Amygdala (tissue), 56 donors: Measurements from ENCODE around the gene SORBS1.
A peak's percentile ranks its signal among the peaks of the same experiment; 100 is the strongest.
"Not testable (repeated sequence)": the region's sequence is repeated elsewhere in the genome, so short reads cannot be mapped to it uniquely, and the experiment has no call there.

Source experiments
- DNase-seq, 56 donors: peaks; one replicate each; lab custom pipeline; 2025; lab: John Stamatoyannopoulos, UW

Gene SORBS1

DNA sequence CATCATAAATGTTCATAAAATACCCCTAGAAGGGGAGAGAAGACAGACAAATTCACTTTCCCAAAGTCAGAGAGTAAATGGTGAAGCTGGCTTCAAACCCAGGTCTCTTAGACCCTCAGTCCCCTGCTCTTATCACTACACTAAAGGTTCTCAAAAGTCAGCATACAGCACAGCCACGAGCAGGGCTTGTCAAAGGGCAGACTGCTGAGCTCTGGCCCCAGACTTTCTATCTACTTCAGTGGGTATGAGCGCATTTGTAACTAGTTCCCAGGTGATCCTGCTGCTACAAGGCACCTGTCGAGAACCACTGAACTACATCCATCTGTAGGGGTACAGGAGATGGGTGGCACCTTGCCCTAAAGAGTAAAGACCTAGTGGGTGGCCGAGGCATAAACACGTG lies 91.5 kb downstream of the SORBS1 start:
- no peak for DNase-seq

GRCh38 chr10:95469251-95469650 lies 91.9 kb downstream of the SORBS1 start:
- no peak for DNase-seq

DNA sequence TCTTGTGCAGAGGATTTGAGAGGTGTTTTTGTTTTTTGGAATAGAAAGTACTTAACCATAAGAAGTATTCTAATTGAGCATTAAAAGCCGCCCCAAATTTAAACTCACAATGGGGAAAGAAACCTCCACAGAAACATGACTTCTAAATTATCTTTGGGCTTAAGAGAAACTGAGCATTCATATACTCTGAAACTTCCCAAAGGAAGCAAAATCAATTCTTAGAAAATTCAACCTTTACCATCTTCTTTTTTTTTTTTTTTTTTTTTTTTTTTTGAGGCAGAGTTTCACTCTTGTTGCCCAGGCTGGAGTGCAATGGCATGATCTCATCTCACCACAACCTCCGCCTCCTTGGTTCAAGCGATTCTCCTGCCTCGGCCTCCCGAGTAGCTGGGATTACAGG lies 93.5 kb downstream of the SORBS1 start:
- not testable (repeated sequence) for DNase-seq

- no peak for DNase-seq
These were observed 94.0 kb downstream of the SORBS1 start for GRCh38 chr10:95467162-95467599.

DNA sequence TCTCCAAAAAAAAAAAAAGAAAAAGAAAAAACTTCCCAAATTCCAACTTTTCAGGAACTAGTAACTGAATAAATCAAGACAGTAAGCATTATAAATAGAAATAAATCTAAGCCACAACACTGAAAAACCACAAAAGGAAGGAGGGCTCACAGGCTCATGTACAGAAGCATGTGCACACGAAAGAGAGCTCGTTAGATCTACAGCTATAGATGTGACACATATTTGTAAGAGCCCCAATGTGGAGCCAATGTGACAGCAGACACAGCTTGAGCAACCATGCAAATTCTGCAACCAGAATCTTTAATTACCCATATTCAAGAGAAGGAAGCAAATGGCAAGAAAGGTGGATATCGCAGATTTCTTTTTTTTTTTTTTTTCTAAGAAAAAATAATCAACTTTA lies 94.7 kb downstream of the SORBS1 start:
- DNase-seq, result no peak

- no peak for DNase-seq
These were observed 96.9 kb downstream of the SORBS1 start for GRCh38 chr10:95464280-95464679.

- no peak for DNase-seq
These were observed 98.2 kb downstream of the SORBS1 start for GRCh38 chr10:95462740-95463667.

DNA sequence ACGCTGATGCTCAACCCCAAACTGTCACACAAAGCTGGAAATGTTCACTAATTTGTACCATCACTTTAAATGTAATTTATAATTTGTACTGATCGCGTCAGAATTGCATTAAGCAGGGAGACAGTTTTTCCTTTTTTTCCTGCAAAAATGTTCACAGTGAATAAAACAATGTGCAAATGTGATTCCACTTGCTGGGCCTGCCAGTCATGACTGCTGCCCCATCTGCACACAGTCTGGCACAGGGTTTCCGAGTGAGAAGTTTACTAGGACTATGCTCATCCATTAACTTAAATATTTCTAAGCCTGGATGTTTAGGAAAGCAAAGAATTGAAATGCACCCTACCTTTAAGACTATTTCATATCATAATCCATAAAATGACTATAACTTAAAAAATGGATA lies 99.6 kb downstream of the SORBS1 start:
- no peak for DNase-seq

DNA sequence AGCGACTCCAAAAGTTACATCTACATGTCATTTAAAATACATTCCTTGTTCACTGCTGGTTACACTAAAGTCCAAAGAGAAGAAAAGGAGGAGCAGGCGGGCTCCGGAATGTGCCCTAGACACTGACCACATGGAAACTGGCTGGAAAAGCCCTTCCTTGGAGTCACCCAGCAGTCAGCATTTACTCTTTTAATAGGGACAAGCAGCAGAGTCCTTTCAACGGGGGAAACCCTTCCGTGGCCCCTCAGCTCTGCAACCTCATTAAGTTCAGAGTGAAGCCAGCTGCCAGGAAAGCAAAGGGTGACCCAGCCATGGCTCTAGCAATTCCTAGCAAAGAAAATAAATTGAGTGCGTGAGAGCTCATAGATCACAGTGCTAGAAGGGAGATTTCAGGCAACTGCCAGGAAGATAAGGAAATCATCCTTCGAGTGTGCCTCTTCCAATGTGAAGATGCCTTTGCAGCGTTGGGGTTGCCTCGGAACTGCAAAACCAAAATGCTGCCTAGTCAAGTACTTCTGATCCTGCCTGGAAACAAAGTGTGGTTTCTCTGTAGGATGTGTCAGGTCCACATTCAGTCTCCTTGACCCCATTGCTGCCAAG lies 101.6 kb downstream of the SORBS1 start:
- DNase-seq, result no peak

- no peak for DNase-seq
These were observed 102.3 kb downstream of the SORBS1 start for GRCh38 chr10:95458871-95459270.

DNA sequence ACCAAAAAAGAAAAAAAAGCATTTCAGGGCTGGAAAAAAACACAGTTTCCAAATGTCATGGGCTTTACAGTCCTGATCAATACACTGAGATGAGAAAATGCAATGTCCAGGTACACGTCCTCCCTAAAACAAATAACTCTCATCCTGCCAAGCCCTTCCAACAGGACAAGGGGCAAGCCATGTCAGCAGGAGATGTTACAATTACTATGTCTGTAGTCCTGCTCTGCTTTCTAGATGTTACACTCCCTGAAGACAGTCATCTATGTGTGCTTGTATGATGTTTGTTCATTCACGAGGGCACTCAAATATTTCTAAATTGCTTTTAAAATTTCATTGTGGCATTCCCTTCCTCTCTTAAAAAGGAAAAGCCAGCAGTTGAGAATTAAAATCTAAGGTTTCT lies 103.2 kb downstream of the SORBS1 start:
- no peak for DNase-seq

GRCh38 chr10:95457319-95457886 lies 103.8 kb downstream of the SORBS1 start:
- peak in 1 of 56 donors; percentile 41 for DNase-seq

DNA sequence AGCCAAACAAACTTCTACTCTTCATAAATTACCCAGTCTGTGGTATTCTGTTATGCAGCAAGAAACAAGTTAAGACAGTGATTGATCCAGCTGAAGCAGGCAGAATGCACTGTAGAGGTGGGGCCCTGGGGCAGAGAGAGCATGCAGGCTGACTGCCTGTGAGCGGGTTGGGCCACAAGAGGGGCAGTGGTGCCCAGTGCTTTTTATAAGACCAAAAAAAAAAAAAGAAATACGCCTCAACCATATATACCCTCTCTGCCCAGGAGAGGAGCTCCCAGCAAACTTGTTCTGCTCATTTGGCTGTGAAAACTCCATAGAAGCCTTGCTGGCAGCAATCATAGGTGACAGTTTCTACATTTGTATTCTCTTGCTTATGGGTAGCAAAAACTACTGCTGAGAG lies 104.7 kb downstream of the SORBS1 start:
- no peak for DNase-seq

DNA sequence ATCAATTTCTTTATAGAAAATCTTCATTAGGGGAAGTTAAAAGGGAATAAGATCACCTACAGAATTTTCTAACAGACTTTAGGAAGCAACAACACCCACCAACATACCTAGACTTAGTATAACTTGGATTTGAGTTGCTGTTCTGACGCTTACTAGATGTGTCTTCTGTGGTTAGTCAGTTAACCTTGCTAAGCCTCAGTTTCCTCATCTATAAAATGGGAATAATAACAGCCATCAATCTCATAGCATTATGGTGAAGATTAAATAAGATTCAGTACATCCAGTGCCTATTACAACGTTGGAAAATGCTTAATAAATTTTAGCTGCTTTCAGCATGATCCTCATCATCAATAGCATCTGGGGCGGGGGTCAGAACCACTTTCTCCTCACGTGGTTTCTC lies 106.2 kb downstream of the SORBS1 start:
- no peak for DNase-seq

DNA sequence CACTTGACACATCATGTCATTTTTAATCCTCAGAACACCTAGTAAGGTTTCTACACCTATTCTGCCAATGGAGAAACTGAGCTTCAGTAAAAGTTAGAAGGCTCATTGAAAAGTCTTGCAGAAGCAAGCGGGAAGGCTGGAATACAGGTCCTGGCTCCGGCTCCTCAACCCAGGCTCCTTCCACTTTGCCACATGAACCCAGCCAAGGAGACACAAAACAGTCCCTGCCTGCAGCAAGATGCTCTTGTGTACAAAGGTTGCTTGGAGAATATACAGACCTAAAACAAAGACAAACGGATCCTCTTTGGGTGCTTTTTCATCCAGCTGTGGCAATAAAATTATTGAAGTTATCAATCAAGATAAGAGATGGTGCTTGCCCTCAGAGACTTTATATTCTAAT lies 106.8 kb downstream of the SORBS1 start:
- DNase-seq, result no peak

- DNase-seq, result no peak
These were observed 109.3 kb downstream of the SORBS1 start for GRCh38 chr10:95451568-95452524.

DNA sequence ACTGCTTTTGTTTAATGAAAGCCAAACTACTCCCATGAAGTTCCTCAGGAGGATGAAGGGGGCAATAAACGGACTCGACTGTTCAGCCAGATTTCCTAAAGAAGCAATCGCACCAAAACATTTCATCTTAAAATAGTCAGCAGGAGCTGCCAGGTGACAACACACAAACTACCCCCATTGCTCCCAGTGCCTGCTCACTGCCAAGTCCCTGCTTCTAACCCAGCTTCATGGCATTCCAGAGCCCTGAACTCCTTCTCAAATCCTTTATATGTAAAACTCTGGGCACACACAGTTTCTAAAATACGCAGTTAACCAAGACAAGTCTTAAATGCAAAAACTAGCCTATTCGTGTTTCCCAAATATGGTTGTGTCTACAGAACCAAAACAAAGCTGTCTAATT lies 110.0 kb downstream of the SORBS1 start:
- DNase-seq, result no peak

GRCh38 chr10:95450188-95450587 lies 111.0 kb downstream of the SORBS1 start:
- DNase-seq, result no peak

DNA sequence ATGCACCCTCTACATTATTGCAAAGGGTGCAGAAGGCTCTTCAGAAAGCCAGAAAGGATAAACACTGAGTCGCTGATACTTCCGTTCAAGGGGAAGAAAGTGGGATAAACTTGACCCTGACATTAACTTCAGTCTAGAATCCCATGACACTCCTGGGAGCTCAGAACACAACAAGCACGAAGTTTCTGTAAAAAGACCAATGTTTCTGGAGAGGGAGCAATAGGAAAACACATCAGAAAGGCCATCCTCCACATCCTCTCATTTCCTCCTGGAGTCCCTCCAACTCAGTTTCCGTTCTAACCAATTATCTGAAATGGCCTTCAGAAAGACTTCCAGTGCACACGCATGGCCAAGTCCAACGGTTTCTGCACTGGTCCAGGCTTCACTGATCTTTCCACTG lies 113.5 kb downstream of the SORBS1 start:
- DNase-seq, result no peak

GRCh38 chr10:95445837-95446486 lies 115.2 kb downstream of the SORBS1 start:
- peak in 12 of 56 donors; percentile 16 to 66 (median 28) for DNase-seq
